Adrenal gland (tissue), 12 donors: ENCODE data around the gene APOL2. TPM values are rescaled to one million over a fixed set of nuclear protein-coding genes. Genes with fewer than 3 reads are reported as not detected.
"Not testable (repeated sequence)": the region's sequence is repeated elsewhere in the genome, so short reads cannot be mapped to it uniquely, and the experiment has no call there.

Experiments used
- DNase-seq, 7 donors: peaks; one replicate each; pipeline ENCODE4 v3.0.0-alpha.2; 2019 to 2020
- H3K27ac ChIP-seq, 5 donors: fragments of 200-600 bp; sonication (generic) in 4 of 5; 1 replicate in 3 of 5; 2 replicates in 2 of 5; pipeline versions ENCODE4 v1.5.1 to v1.8.0; 2016 to 2020; ENCODE audit warnings: mild to moderate bottlenecking in 1 of 5
- H3K27me3 ChIP-seq: fragments of 200-600 bp; 2 replicates; pipeline ENCODE4 v1.8.0; 2021
- H3K36me3 ChIP-seq, 2 donors: fragments of 200-600 bp; replicated peaks in 1 of 2; 1 replicate in 1 of 2; 2 replicates in 1 of 2; pipeline versions ENCODE4 v1.5.1 to v1.8.0; 2018 to 2022
- H3K4me1 ChIP-seq, 2 donors: fragments of 200-600 bp; replicated peaks in 1 of 2; 1 replicate in 1 of 2; 2 replicates in 1 of 2; pipeline versions ENCODE4 v1.5.1 to v1.8.0; 2018 to 2021
- H3K4me3 ChIP-seq, 4 donors: fragments of 200-600 bp; sonication (generic) in 3 of 4; one replicate each; pipeline ENCODE4 v1.5.1; 2016 to 2018
- H3K9me3 ChIP-seq, 3 donors: fragments of 200-600 bp; sonication (generic) in 1 of 3; replicated peaks in 1 of 3; 1 replicate in 2 of 3; 2 replicates in 1 of 3; pipeline versions ENCODE4 v1.5.1 to v1.8.0; 2016 to 2021
- CTCF ChIP-seq, 6 experiments: fragments of 450-650 bp in 4 of 6; fragments of 200-600 bp in 2 of 6; sonication (generic) in 1 of 6; IDR thresholded peaks; 1 replicate in 5 of 6; 2 replicates in 1 of 6; pipeline versions ENCODE4 v1.5.1 to v1.8.0; 2016 to 2021; ENCODE audit warnings: antibody characterized with exemption in 6 of 6, mild to moderate bottlenecking in 2 of 6, moderate library complexity in 1 of 6
- POLR2A ChIP-seq, 2 donors: fragments of 450-650 bp; IDR thresholded peaks; one replicate each; pipeline ENCODE4 v1.6.1; 2017; ENCODE audit warnings: antibody characterized with exemption in 2 of 2, mild to moderate bottlenecking in 2 of 2, moderate library complexity in 1 of 2
- WGBS, 4 donors: extraction: QIAGEN DNeasy Blood & Tissue Kit in 2 of 4; methylation state at CpG; one replicate each; pipeline versions ENCODE4 v1.1.5 to v1.1.7; 2013 to 2017; 5-methylcytosine and 5-hydroxymethylcytosine counted together
- intact Hi-C, 2 donors: fragments of 100-400 bp; cut with DNase I; formaldehyde crosslinking; loops; one replicate each; pipeline versions ENCODE4 v1.14.1 to v1.15.0; 2022 to 2023
- polyA plus RNA-seq, 3 donors: library from polyadenylated mRNA; stranded (reverse); fragments of 200-250 nt in 2 of 3; fragments of 350-450 nt in 1 of 3; fragmentation: Illumina TruSeq in 1 of 3; extraction: RNeasy Lipid Tissue Mini Kit (QIAGEN cat#74804) in 1 of 3; gene quantifications; one replicate each; pipeline ENCODE4 v1.2.3, GENCODE V29; 2013 to 2014
- total RNA-seq, 9 donors: library from RNA; depleted of rRNA in 4 of 9; stranded (reverse); fragments of >200 nt in 4 of 9; fragments of 120-200 nt in 1 of 9; fragmentation: NEBNext Ultra II Directional in 1 of 9; extraction: Animal tissue kit (Norgen Biotek cat#: 25700) in 1 of 9; gene quantifications; one replicate each; pipeline versions ENCODE4 v1.1.0 to v1.2.4, GENCODE V29; 2013 to 2023
- donor health status: healthy with polysubstance abuse.
- donor health status: Bipolar disorder and iron deficiency.
- donor health status: DM: yes; HTN: yes; CAD: no.
- donor health status: DM: no; HTN: no; CAD: no.
- donor health status: DM: no; HTN: no; CAD: no.
- donor health status: DM: yes; HTN: yes; CAD: no.

APOL2 gene
- total and polyA plus RNA-seq, 12 donors: 16.1 to 73.8 (median 40.0) TPM

- Histone ChIP-seq H3K36me3 (peaks cover 0 to 19% of the 10 kb centered on the region in 2 donors), H3K27me3 (no peaks in the 10 kb centered on the region), H3K27ac (no peak overlapping the region), H3K9me3 (no peaks in the 10 kb centered on the region), H3K4me1 (peaks cover 0 to 8% of the 10 kb centered on the region in 2 donors), H3K4me3 (no peak overlapping the region)
- TF ChIP-seq POLR2A (IDR thresholded peaks at IDR 0.05) (no peak), CTCF (IDR thresholded peaks at IDR 0.05) (peak; percentile 57 to 76 (median 66))
- DNase-seq: peak; percentile 39 to 81 (median 65)
- 26 to 39% (median 27%) methylated on average over 9 to 18 of the region's 18 CpGs for WGBS, 4 donors
- intact Hi-C loops: loop anchor here in 1 of 2 donors (5.0 kb wide), 2 partner anchors 45 to 80 kb away; no protein-coding TSS in a partner anchor
These were observed 38.4 kb upstream of the APOL2 start for GRCh38 chr22:36277482-36278291.

GRCh38 chr22:36274531-36274930 is 35.2 kb upstream of the APOL2 start:
- peaks cover 0 to 8% of the 10 kb centered on the region in 2 donors for H3K4me1 ChIP-seq
- H3K36me3 ChIP-seq: no peaks in the 10 kb centered on the region
- WGBS, 4 donors: 77 to 83% (median 80%) methylated on average over 5 of the region's 5 CpGs
- no peak overlapping the region for H3K27ac ChIP-seq
- H3K27me3 ChIP-seq: no peaks in the 10 kb centered on the region
- no peaks in the 10 kb centered on the region for H3K9me3 ChIP-seq
- no peak overlapping the region for H3K4me3 ChIP-seq
- no peak for TF ChIP-seq POLR2A (IDR thresholded peaks at IDR 0.05)
- TF ChIP-seq CTCF (IDR thresholded peaks at IDR 0.05): no peak
- no peak for DNase-seq
- intact Hi-C loops: no loop called here

GRCh38 chr22:36271951-36272350 is 32.6 kb upstream of the APOL2 start:
- 85 to 88% (median 87%) methylated on average over 5 of the region's 5 CpGs for WGBS, 4 donors
- peak in 1 of 7 donors; percentile 24 for DNase-seq
- H3K4me1 ChIP-seq, H3K9me3 ChIP-seq, intact Hi-C loops, H3K36me3 ChIP-seq, H3K27me3 ChIP-seq, H3K4me3 ChIP-seq, H3K27ac ChIP-seq: not testable (repeated sequence)

GRCh38 chr22:36271231-36271630 is 31.9 kb upstream of the APOL2 start:
- 61 to 77% (median 70%) methylated on average over 4 to 7 of the region's 7 CpGs for WGBS, 4 donors
- H3K36me3 ChIP-seq, H3K4me3 ChIP-seq, intact Hi-C loops, H3K27ac ChIP-seq, H3K4me1 ChIP-seq, H3K27me3 ChIP-seq, H3K9me3 ChIP-seq: not testable (repeated sequence)
- peak in 1 of 7 donors; percentile 21 for DNase-seq

- no peak overlapping the region for H3K4me3 ChIP-seq
- no peak for TF ChIP-seq CTCF (IDR thresholded peaks at IDR 0.05)
- TF ChIP-seq POLR2A (IDR thresholded peaks at IDR 0.05): no peak
- H3K27ac ChIP-seq: no peak overlapping the region
- WGBS, 4 donors: 88 to 92% (median 91%) methylated on average over 10 to 11 of the region's 11 CpGs
- DNase-seq: peak in 1 of 7 donors; percentile 45
- intact Hi-C loops: no loop called here
- H3K36me3 ChIP-seq: peaks cover 0 to 10% of the 10 kb centered on the region in 2 donors
- H3K27me3 ChIP-seq: no peaks in the 10 kb centered on the region
- no peaks in the 10 kb centered on the region for H3K4me1 ChIP-seq
- H3K9me3 ChIP-seq: no peaks in the 10 kb centered on the region
These were observed 28.7 kb upstream of the APOL2 start for GRCh38 chr22:36267896-36268485.
